ENCODE measurements around the gene PAF1.
"Not testable (repeated sequence)": the region's sequence is repeated elsewhere in the genome, so short reads cannot be mapped to it uniquely, and the experiment has no call there.

GRCh38 chr19:39340156-39340555 is 50.8 kb downstream of the PAF1 start:
- not testable (repeated sequence) for TF ChIP-seq CTCF (IDR thresholded peaks at IDR 0.05; ENCODE audit: borderline replicate concordance, extremely low read depth, low read length, poor library complexity, severe bottlenecking); EZH2 (IDR thresholded peaks at IDR 0.05; ENCODE audit: borderline replicate concordance, low read depth, low read length, severe bottlenecking)

Data from DND-41 (cell line).